HEK293T (cell line): ENCODE measurements around the gene RSU1.
A peak's percentile ranks its signal among the peaks of the same experiment; 100 is the strongest.

ENCODE experiments used
- CTCF ChIA-PET: fragments of 350-600 bp; formaldehyde crosslinking; extraction: SDS; loops from one replicate; lab custom pipeline; 2021; ENCODE audit warnings: antibody characterized with exemption, inconsistent platforms; lab: Yijun Ruan, JAX
- POLR2A ChIA-PET: fragments of 350-600 bp; formaldehyde crosslinking; extraction: SDS; loops from one replicate; lab custom pipeline; 2020; ENCODE audit warnings: antibody characterized with exemption, inconsistent platforms; lab: Yijun Ruan, JAX
- DNase-seq: peaks from one replicate; pipeline ENCODE4 v3.0.0; 2012; ENCODE audit warnings: mixed read lengths; ENCODE audit errors: extremely low spot score
- ARNT ChIP-seq: fragments of 450-650 bp; IDR thresholded peaks from 2 replicates; pipeline ENCODE4 v1.6.1; 2017; ENCODE audit warnings: mild to moderate bottlenecking
- BHLHE40 ChIP-seq: fragments of 450-650 bp; IDR thresholded peaks from 2 replicates; pipeline ENCODE4 v1.6.1; 2016; ENCODE audit warnings: mild to moderate bottlenecking, moderate library complexity, borderline replicate concordance
- CTBP1 ChIP-seq: fragments of 450-650 bp; IDR thresholded peaks from 2 replicates; pipeline ENCODE4 v1.6.1; 2016; ENCODE audit warnings: borderline replicate concordance
- ELF4 ChIP-seq: fragments of 450-650 bp; IDR thresholded peaks from 2 replicates; pipeline ENCODE4 v1.6.1; 2017; ENCODE audit warnings: antibody characterized with exemption
- FOXA1 ChIP-seq: fragments of 450-650 bp; IDR thresholded peaks from 2 replicates; pipeline ENCODE4 v1.6.1; 2016; ENCODE audit warnings: mild to moderate bottlenecking
- FOXK2 ChIP-seq: fragments of 450-650 bp; IDR thresholded peaks from 2 replicates; pipeline ENCODE4 v1.6.1; 2016; ENCODE audit warnings: mild to moderate bottlenecking
- FOXM1 ChIP-seq: fragments of 450-650 bp; IDR thresholded peaks from 2 replicates; pipeline ENCODE4 v1.6.1; 2017; ENCODE audit warnings: mild to moderate bottlenecking, borderline replicate concordance
- HDGF ChIP-seq: fragments of 450-650 bp; IDR thresholded peaks from 2 replicates; pipeline ENCODE4 v1.6.1; 2017; ENCODE audit warnings: antibody characterized with exemption, borderline replicate concordance
- L3MBTL2 ChIP-seq: fragments of 450-650 bp; conservative IDR thresholded peaks from 2 replicates; pipeline ENCODE4 v1.6.1; 2016; ENCODE audit warnings: mild to moderate bottlenecking
- LEF1 ChIP-seq: fragments of 450-650 bp; IDR thresholded peaks from 2 replicates; pipeline ENCODE4 v1.6.1; 2017; ENCODE audit warnings: mild to moderate bottlenecking, borderline replicate concordance
- NFRKB ChIP-seq: fragments of 450-650 bp; IDR thresholded peaks from 2 replicates; pipeline ENCODE4 v1.6.1; 2016; ENCODE audit warnings: mild to moderate bottlenecking, moderate library complexity
- SP1 ChIP-seq: fragments of 450-650 bp; IDR thresholded peaks from 2 replicates; pipeline ENCODE4 v1.6.1; 2017
- SUZ12 ChIP-seq: fragments of 450-650 bp; IDR thresholded peaks from 2 replicates; pipeline ENCODE4 v1.6.1; 2016; ENCODE audit warnings: mild to moderate bottlenecking
- TARDBP ChIP-seq: fragments of 450-650 bp; IDR thresholded peaks from 2 replicates; pipeline ENCODE4 v1.6.1; 2016
- ZNF384 ChIP-seq: fragments of 450-650 bp; IDR thresholded peaks from 2 replicates; pipeline ENCODE4 v1.6.1; 2016
- TF ChIP-seq, protein P1 (sequence below): fragments of 450-650 bp; IDR thresholded peaks from 2 replicates; pipeline ENCODE4 v1.6.1; 2016

Gene RSU1

DNA sequence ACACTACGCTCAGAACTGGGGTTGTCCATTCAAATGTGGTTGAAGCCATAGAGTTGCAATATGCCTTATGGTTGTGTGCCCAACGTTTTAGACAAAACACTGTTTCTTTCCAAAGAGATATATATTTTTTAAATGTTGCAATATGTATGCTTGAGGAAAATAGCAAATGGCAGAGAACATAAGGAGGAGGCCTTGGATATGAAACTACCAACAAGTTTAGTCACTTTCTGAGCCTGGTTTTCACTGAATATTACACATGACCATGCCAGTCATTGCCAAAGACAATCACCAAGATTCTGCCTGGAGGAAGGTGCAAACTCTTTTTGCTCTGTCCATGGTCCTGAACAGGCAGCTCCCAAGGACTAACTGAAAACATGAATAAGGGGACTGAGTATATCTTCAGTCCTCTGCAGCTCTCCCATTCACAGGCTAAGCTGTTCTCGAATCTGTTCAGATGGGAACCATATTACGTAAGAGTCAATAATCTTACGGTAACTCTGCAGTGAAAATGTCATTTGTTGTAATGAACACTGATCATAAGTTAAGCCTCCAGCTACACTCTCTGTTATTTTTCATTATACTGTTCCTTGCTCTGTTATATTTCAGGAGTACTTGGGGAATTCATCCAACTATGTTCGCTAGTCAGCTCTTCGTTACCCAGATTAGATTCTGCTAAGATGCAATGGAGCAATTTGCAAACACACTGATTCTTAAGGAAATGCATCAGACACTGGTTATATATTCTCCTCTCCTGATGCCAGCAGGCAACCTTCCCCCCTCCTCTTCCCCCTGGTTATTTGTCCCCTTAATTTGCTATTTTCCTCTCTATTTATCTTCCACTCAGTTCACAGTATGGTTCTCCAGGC is 204.9 kb downstream of the RSU1 start:
- CTCF ChIA-PET = no interaction called here
- POLR2A ChIA-PET = no interaction called here
- peak; percentile 37 for DNase-seq
- no peak for TF ChIP-seq L3MBTL2
- TF ChIP-seq, protein P1, sequence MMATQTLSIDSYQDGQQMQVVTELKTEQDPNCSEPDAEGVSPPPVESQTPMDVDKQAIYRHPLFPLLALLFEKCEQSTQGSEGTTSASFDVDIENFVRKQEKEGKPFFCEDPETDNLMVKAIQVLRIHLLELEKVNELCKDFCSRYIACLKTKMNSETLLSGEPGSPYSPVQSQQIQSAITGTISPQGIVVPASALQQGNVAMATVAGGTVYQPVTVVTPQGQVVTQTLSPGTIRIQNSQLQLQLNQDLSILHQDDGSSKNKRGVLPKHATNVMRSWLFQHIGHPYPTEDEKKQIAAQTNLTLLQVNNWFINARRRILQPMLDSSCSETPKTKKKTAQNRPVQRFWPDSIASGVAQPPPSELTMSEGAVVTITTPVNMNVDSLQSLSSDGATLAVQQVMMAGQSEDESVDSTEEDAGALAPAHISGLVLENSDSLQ = no peak
- TF ChIP-seq TARDBP = no peak
- TF ChIP-seq SUZ12 = no peak
- no peak for TF ChIP-seq FOXM1
- no peak for TF ChIP-seq ZNF384
- TF ChIP-seq SP1 = no peak
- no peak for TF ChIP-seq BHLHE40
- TF ChIP-seq ELF4 = no peak
- TF ChIP-seq HDGF = no peak
- no peak for TF ChIP-seq NFRKB
- TF ChIP-seq FOXK2 = no peak
- TF ChIP-seq FOXA1 = no peak
- TF ChIP-seq ARNT = no peak
- TF ChIP-seq CTBP1 = no peak
- no peak for TF ChIP-seq LEF1

DNA sequence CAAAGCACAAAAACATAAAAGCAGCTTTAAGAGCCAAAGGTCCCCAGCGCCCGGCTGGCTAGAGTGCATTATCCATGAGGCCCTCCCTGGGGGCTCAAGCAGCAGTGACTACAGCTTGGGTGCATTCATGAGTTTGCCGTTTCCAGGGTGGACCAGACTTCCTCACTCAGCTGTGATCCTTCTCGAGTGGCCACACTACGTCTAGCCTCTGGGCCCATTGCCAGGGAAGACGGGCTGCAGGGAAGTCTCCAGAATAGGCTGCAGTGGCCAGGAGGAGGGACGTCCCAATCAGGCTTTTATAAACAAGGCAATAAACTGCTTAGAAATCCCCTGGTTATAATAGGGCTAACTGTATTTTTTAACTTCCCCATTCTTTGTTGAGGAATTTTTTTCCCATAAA is 206.2 kb downstream of the RSU1 start:
- TF ChIP-seq SUZ12 (no peak), ELF4 (no peak), LEF1 (no peak), CTBP1 (no peak), FOXK2 (no peak), BHLHE40 (no peak), TARDBP (no peak), ARNT (no peak), FOXA1 (no peak), HDGF (no peak), SP1 (no peak), ZNF384 (no peak), NFRKB (no peak), FOXM1 (no peak), L3MBTL2 (no peak)
- TF ChIP-seq, protein P1 = no peak
- CTCF ChIA-PET = no interaction called here
- DNase-seq = no peak
- POLR2A ChIA-PET = no interaction called here

DNA sequence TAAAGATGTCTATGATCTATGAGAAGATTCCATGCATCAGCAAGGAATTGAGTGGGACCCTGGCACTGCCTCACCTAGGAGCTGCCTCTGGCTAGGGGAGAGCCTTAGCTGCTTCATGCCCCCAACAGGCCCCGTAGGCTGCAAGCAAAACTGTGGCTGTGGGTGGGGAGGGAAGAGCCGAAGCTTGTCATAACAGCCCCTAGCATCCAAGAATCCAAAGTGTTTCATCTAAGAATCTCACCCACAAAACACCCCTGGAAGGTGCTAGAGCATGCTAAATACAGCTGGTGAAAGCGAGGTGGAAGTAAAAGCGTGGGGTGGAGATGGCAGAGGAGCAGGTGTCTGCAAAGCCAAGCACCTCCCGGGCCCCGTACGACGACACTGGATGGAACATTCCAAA is 208.0 kb downstream of the RSU1 start:
- CTCF ChIA-PET = no interaction called here
- TF ChIP-seq ZNF384 (no peak), FOXA1 (no peak), SP1 (no peak), CTBP1 (no peak), TARDBP (no peak), FOXK2 (no peak), FOXM1 (no peak), ARNT (no peak), HDGF (no peak), SUZ12 (no peak)
- TF ChIP-seq, protein P1 = no peak
- POLR2A ChIA-PET = no interaction called here
- DNase-seq = no peak

DNA sequence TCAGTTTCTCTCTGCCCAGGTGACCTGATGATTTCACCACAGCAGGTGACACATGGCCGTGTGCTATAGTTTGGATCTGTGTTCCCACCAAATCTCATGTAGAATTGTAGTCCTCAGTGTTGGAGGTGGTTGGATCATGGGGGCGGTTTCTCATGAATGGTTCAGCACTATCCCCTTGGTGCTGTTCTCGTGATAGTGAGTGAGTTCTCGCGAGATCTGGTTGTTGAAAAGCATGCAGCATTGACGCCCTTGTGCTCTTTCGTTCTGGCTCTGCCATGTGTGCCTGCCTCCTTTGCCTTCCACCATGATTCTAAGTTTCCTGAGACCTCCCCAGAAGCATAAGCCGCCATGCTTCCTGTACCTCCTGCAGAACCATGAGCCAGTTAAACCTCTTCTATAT is 210.3 kb downstream of the RSU1 start:
- CTCF ChIA-PET = no interaction called here
- POLR2A ChIA-PET = no interaction called here
- TF ChIP-seq SP1 (no peak), ARNT (no peak), TARDBP (no peak), BHLHE40 (no peak), FOXK2 (no peak), HDGF (no peak), L3MBTL2 (no peak), NFRKB (no peak), ZNF384 (no peak), ELF4 (no peak), SUZ12 (no peak), FOXM1 (no peak), FOXA1 (no peak), CTBP1 (no peak), LEF1 (no peak)
- TF ChIP-seq, protein P1 = no peak
- no peak for DNase-seq

DNA sequence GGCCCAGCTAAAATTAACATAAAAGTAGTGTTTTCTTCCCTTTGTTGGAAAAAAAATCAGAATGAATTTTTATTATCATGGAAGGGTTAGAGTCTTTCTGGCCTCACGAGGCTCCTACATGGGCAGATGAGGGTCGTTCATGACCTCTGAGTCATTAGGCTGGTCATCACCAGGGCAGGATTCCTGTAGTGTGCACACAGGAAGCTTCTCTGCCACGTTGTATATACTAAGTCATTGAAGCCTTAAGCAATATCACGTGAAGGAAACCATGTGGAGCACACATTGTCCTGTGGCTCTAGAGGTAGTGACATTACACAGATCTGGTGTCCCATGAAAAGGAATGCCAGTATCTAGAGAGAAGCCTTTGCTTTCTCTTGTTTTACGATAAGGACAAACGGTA is 210.8 kb downstream of the RSU1 start:
- DNase-seq = no peak
- TF ChIP-seq LEF1 (no peak), L3MBTL2 (no peak), FOXK2 (no peak), HDGF (no peak), BHLHE40 (no peak)
- TF ChIP-seq, protein P1 = no peak
- CTCF ChIA-PET = no interaction called here
- POLR2A ChIA-PET = no interaction called here
